Measurements from ENCODE around the gene COQ2. TPM values are rescaled to one million over a fixed set of nuclear protein-coding genes. Genes with fewer than 3 reads are reported as not detected.
"Not testable (repeated sequence)": the region's sequence is repeated elsewhere in the genome, so short reads cannot be mapped to it uniquely, and the experiment has no call there.

The COQ2 gene
- total RNA-seq, 1 experiment from 2014 or later, result 27.8 TPM

- no peaks in the 10 kb centered on the region for H3K4me1 Mint-ChIP-seq (ENCODE audit: insufficient read depth, unreplicated experiment)
- ChIA-PET CTCF (interaction anchor here (0.6 to 1.1 kb wide), 2 partner anchors 14 to 470 kb away, joined by 4 read pairs; no protein-coding TSS in a partner anchor), POLR2A (interaction anchor here (0.9 kb wide), 1 partner anchor 12 kb away, joined by 3 read pairs; no protein-coding TSS in a partner anchor)
- H3K36me3 Mint-ChIP-seq (ENCODE audit: insufficient read depth, unreplicated experiment), result no peaks in the 10 kb centered on the region
- TF ChIP-seq CTCF (IDR thresholded peaks at IDR 0.05; ENCODE audit: unreplicated experiment), result no peak
- no peaks in the 10 kb centered on the region for H3K27me3 Mint-ChIP-seq (ENCODE audit: insufficient read depth, unreplicated experiment)
- H3K9me3 Mint-ChIP-seq (ENCODE audit: unreplicated experiment), result no peaks in the 10 kb centered on the region
- no peak overlapping the region for H3K27ac Mint-ChIP-seq (ENCODE audit: low read depth, unreplicated experiment)
- no TSS peak for BruUV-seq (replicated peaks)
- H3K4me3 Mint-ChIP-seq (ENCODE audit: unreplicated experiment), result no peak overlapping the region
- intact Hi-C loops (cut with micrococcal nuclease), result no loop called here
- no peak for DNase-seq (ENCODE audit: unreplicated experiment)
These were observed 43.5 kb downstream of the COQ2 start for GRCh38 chr4:83241132-83241531.

- Mint-ChIP-seq H3K9me3 (ENCODE audit: unreplicated experiment) (no peaks in the 10 kb centered on the region), H3K27ac (ENCODE audit: low read depth, unreplicated experiment) (no peak overlapping the region), H3K27me3 (ENCODE audit: insufficient read depth, unreplicated experiment) (no peaks in the 10 kb centered on the region), H3K4me1 (ENCODE audit: insufficient read depth, unreplicated experiment) (peaks cover 4% of the 10 kb centered on the region), H3K4me3 (ENCODE audit: unreplicated experiment) (no peak overlapping the region), H3K36me3 (ENCODE audit: insufficient read depth, unreplicated experiment) (no peaks in the 10 kb centered on the region)
- no TSS peak for BruUV-seq (replicated peaks)
- CTCF ChIA-PET, result no interaction called here
- TF ChIP-seq CTCF (IDR thresholded peaks at IDR 0.05; ENCODE audit: unreplicated experiment), result no peak
- intact Hi-C loops (cut with micrococcal nuclease), result no loop called here
- no peak for DNase-seq (ENCODE audit: unreplicated experiment)
- POLR2A ChIA-PET, result interaction anchor here (0.9 kb wide), 1 partner anchor 12 kb away, joined by 3 read pairs; no protein-coding TSS in a partner anchor
These were observed 44.2 kb downstream of the COQ2 start for GRCh38 chr4:83240379-83240875.

DNA sequence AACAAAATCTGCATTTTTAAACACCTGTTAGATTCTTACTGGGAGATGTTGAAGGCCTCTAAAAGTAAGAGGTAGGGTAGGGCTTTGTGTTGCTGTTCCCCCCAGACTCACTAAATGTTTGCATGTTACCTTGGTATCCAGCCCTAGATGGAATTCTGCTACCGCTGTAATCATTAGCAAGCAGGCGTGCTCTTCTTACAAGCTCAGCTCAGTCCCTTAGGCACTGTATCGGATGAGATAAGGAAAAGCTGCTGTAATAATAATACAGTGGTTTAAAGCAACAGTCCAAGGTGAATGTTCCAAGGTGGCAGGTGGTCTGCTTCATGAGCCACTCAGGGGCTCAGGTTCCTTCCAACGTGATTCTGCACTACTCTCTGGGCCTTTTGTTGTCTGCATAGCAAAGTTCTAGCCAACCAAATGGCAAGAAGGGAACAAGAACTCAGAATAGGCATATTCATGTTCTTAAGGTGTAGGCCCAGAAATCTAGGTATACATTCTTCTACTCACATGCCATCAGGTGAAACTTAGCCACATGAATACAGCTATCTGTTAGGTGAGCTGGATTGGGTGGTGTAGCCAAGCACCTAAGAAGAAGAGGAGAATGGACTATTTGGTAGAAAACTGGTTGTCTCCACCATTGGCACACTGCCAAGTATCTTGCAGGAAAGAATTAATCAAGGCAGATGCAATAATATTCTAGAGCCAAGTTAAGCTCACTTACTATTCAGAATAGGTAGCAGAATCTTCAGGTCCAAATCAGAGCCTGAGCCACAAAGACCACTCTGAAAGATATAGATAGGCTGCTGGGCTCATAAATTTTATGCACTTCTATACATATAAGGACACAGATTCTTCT, 46.0 kb downstream of the COQ2 start:
- DNase-seq (ENCODE audit: unreplicated experiment), result no peak
- Mint-ChIP-seq H3K36me3 (ENCODE audit: insufficient read depth, unreplicated experiment) (no peaks in the 10 kb centered on the region), H3K4me3 (ENCODE audit: unreplicated experiment) (no peak overlapping the region), H3K27me3 (ENCODE audit: insufficient read depth, unreplicated experiment) (no peaks in the 10 kb centered on the region), H3K27ac (ENCODE audit: low read depth, unreplicated experiment) (no peak overlapping the region), H3K9me3 (ENCODE audit: unreplicated experiment) (no peaks in the 10 kb centered on the region), H3K4me1 (ENCODE audit: insufficient read depth, unreplicated experiment) (peaks cover 14% of the 10 kb centered on the region)
- POLR2A ChIA-PET, result interaction anchor here (0.8 kb wide), 2 partner anchors 12 to 18 kb away, joined by 3 read pairs; no protein-coding TSS in a partner anchor
- no peak for TF ChIP-seq CTCF (IDR thresholded peaks at IDR 0.05; ENCODE audit: unreplicated experiment)
- CTCF ChIA-PET, result interaction anchor here (0.6 to 1.2 kb wide), 5 partner anchors 13 to 1252 kb away, joined by 3 to 4 read pairs (median 3); no protein-coding TSS in a partner anchor
- intact Hi-C loops (cut with micrococcal nuclease), result no loop called here
- BruUV-seq (replicated peaks), result no TSS peak

GRCh38 chr4:83237591-83237990, 47.0 kb downstream of the COQ2 start:
- CTCF ChIA-PET, result interaction anchor here (0.8 to 1.2 kb wide), 2 partner anchors 43 to 128 kb away, joined by 3 read pairs; no protein-coding TSS in a partner anchor

GRCh38 chr4:83235645-83236133, 48.9 kb downstream of the COQ2 start:
- H3K36me3 Mint-ChIP-seq (ENCODE audit: insufficient read depth, unreplicated experiment); H3K9me3 Mint-ChIP-seq (ENCODE audit: unreplicated experiment): not testable (repeated sequence)
- peaks cover 32% of the 10 kb centered on the region for H3K4me1 Mint-ChIP-seq (ENCODE audit: insufficient read depth, unreplicated experiment)

More at GRCh38 chr4:83237591-83237990, 47.0 kb downstream of the COQ2 start:
- Mint-ChIP-seq H3K27me3 (ENCODE audit: insufficient read depth, unreplicated experiment) (no peaks in the 10 kb centered on the region), H3K4me3 (ENCODE audit: unreplicated experiment) (no peak overlapping the region), H3K36me3 (ENCODE audit: insufficient read depth, unreplicated experiment) (no peaks in the 10 kb centered on the region), H3K27ac (ENCODE audit: low read depth, unreplicated experiment) (no peak overlapping the region), H3K4me1 (ENCODE audit: insufficient read depth, unreplicated experiment) (peaks cover 15% of the 10 kb centered on the region), H3K9me3 (ENCODE audit: unreplicated experiment) (no peaks in the 10 kb centered on the region)
- no peak for DNase-seq (ENCODE audit: unreplicated experiment)
- TF ChIP-seq CTCF (IDR thresholded peaks at IDR 0.05; ENCODE audit: unreplicated experiment), result no peak
- POLR2A ChIA-PET, result interaction anchor here (0.6 to 0.8 kb wide), 3 partner anchors 13 to 26 kb away, joined by 3 read pairs; no protein-coding TSS in a partner anchor
- intact Hi-C loops (cut with micrococcal nuclease), result no loop called here
- no TSS peak for BruUV-seq (replicated peaks)

More at GRCh38 chr4:83235645-83236133, 48.9 kb downstream of the COQ2 start:
- DNase-seq (ENCODE audit: unreplicated experiment); BruUV-seq (replicated peaks); intact Hi-C loops (cut with micrococcal nuclease); H3K4me3 Mint-ChIP-seq (ENCODE audit: unreplicated experiment); H3K27me3 Mint-ChIP-seq (ENCODE audit: insufficient read depth, unreplicated experiment); H3K27ac Mint-ChIP-seq (ENCODE audit: low read depth, unreplicated experiment); CTCF ChIA-PET: not testable (repeated sequence)
- POLR2A ChIA-PET, result interaction anchor here (1.0 kb wide), 1 partner anchor 23 kb away, joined by 3 read pairs; no protein-coding TSS in a partner anchor
